ENCODE measurements around the gene LRRC23. TPM values are rescaled to one million over a fixed set of nuclear protein-coding genes. Genes with fewer than 3 reads are reported as not detected.

The LRRC23 gene
- polyA plus RNA-seq, 1 of the 3 experiments (the other 2 are of a cell fraction) = 11.9 TPM

DNA sequence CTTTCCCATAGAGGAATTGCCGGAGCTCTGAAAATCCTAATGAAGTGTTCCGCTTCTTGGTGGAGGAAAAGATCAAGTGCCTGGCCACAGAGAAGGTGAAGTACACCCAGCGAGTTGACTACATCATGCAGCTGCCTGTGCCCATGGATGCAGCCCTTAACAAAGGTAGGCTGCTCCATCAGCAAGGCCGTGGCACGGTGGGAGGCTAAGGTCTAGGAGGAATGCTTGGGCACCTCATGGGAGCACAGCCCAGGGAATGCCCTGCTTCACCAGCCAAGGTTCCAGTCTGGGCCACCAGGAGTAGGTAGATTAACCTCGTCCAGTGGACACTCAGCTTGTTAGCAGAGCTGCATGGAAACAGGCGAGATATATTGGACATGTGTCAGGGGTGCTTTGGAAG is 43.7 kb upstream of the LRRC23 start:
- no peak for DNase-seq
- CTCF ChIA-PET = interaction anchor here (1.0 to 2.4 kb wide), 5 partner anchors 8 to 31 kb away, joined by 3 to 13 read pairs (median 8); partner anchors contain the start of gene SPSB2
- peaks cover 40 to 81% of the 10 kb centered on the region in 2 experiments for H3K36me3 ChIP-seq (replicated peaks in 1 of 2; ENCODE audit: control insufficient read depth in 1 of 2, insufficient read depth in 2 of 2, low read length in 1 of 2)

More for the DNA sequence above, 43.7 kb upstream of the LRRC23 start:
- no peak overlapping the region for H2AFZ ChIP-seq (ENCODE audit: low read depth)
- peaks cover 4% of the 10 kb centered on the region for H3F3A ChIP-seq (replicated peaks; ENCODE audit: insufficient read depth)
- no peaks in the 10 kb centered on the region for H4K20me1 ChIP-seq (ENCODE audit: insufficient read depth)
- POLR2A ChIA-PET = no interaction called here
- H3K4me3 ChIP-seq (ENCODE audit: low read depth in 2 of 2, low read length in 1 of 2) = no peak overlapping the region
- no peak overlapping the region for H3K9ac ChIP-seq
- no peak overlapping the region for H3K27ac ChIP-seq (ENCODE audit: low read depth in 2 of 2, low read length in 1 of 2)
- H3K4me1 ChIP-seq (ENCODE audit: control insufficient read depth in 1 of 2, insufficient read depth in 2 of 2, low read depth in 1 of 2, low read length in 1 of 2) = no peaks in the 10 kb centered on the region
- H3K27me3 ChIP-seq (ENCODE audit: insufficient read depth) = no peaks in the 10 kb centered on the region
- 96% methylated on average over 5 of the region's 7 CpGs for WGBS (ENCODE audit: low lambda C conversion rate)
- H3K79me2 ChIP-seq (ENCODE audit: insufficient read depth) = 0 out of 2 replicates have a peak, but pooled peaks cover under 1% of the 10 kb centered on the region
- H3K9me2 ChIP-seq = no peaks in the 10 kb centered on the region
- no peaks in the 10 kb centered on the region for H3K9me3 ChIP-seq
- no peak for TF ChIP-seq YY1 (IDR thresholded peaks at IDR 0.05; ENCODE audit: low read depth)
- no peak for TF ChIP-seq ZBTB33 (IDR thresholded peaks at IDR 0.05; ENCODE audit: borderline replicate concordance, low read depth)
- TF ChIP-seq, protein P1, sequence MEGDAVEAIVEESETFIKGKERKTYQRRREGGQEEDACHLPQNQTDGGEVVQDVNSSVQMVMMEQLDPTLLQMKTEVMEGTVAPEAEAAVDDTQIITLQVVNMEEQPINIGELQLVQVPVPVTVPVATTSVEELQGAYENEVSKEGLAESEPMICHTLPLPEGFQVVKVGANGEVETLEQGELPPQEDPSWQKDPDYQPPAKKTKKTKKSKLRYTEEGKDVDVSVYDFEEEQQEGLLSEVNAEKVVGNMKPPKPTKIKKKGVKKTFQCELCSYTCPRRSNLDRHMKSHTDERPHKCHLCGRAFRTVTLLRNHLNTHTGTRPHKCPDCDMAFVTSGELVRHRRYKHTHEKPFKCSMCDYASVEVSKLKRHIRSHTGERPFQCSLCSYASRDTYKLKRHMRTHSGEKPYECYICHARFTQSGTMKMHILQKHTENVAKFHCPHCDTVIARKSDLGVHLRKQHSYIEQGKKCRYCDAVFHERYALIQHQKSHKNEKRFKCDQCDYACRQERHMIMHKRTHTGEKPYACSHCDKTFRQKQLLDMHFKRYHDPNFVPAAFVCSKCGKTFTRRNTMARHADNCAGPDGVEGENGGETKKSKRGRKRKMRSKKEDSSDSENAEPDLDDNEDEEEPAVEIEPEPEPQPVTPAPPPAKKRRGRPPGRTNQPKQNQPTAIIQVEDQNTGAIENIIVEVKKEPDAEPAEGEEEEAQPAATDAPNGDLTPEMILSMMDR (IDR thresholded peaks at IDR 0.05) = no peak
- no peak for TF ChIP-seq FOXM1 (IDR thresholded peaks at IDR 0.05; ENCODE audit: low read depth)
- TF ChIP-seq MEF2A (IDR thresholded peaks at IDR 0.05; ENCODE audit: borderline replicate concordance, low read depth) = no peak
- no peak for TF ChIP-seq TCF12 (IDR thresholded peaks at IDR 0.05)
- no peak for TF ChIP-seq USF2 (IDR thresholded peaks at IDR 0.05; ENCODE audit: borderline replicate concordance, low read depth, low read length)
- TF ChIP-seq ELF1 (IDR thresholded peaks at IDR 0.05) = no peak
- TF ChIP-seq MXI1 (IDR thresholded peaks at IDR 0.05; ENCODE audit: low read depth, low read length) = no peak
- no peak for TF ChIP-seq RAD21 (IDR thresholded peaks at IDR 0.05; ENCODE audit: low read length)
- TF ChIP-seq RFX5 (IDR thresholded peaks at IDR 0.05; ENCODE audit: low read length) = no peak
- TF ChIP-seq IRF3 (IDR thresholded peaks at IDR 0.05; ENCODE audit: low read depth, low read length) = no peak
- TF ChIP-seq EZH2phosphoT487 (IDR thresholded peaks at IDR 0.05; ENCODE audit: borderline replicate concordance, low read depth) = no peak
- TF ChIP-seq FOXJ3 (CRISPR knock-in tag; IDR thresholded peaks at IDR 0.05) = no peak
- TF ChIP-seq SIN3A (IDR thresholded peaks at IDR 0.05; ENCODE audit: borderline replicate concordance, low read depth, low read length) = no peak
- no peak for TF ChIP-seq REST (IDR thresholded peaks at IDR 0.05; ENCODE audit: low read depth, low read length)
- TF ChIP-seq, protein P2, sequence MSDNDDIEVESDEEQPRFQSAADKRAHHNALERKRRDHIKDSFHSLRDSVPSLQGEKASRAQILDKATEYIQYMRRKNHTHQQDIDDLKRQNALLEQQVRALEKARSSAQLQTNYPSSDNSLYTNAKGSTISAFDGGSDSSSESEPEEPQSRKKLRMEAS (IDR thresholded peaks at IDR 0.05; ENCODE audit: low read depth) = no peak
- TF ChIP-seq CHD2 (IDR thresholded peaks at IDR 0.05; ENCODE audit: low read length, partially characterized antibody) = no peak
- no peak for TF ChIP-seq GABPA (IDR thresholded peaks at IDR 0.05; ENCODE audit: low read depth)
- H3K4me2 ChIP-seq = no peak overlapping the region
